Measurements from ENCODE around the gene MTRR. TPM values are rescaled to one million over a fixed set of nuclear protein-coding genes. Genes with fewer than 3 reads are reported as not detected.

The MTRR gene
- total and polyA plus RNA-seq, 2 of the 8 experiments (the other 6 are each of a cell fraction or from before 2014, with no cell fraction given): 36.4 to 53.8 TPM

DNA sequence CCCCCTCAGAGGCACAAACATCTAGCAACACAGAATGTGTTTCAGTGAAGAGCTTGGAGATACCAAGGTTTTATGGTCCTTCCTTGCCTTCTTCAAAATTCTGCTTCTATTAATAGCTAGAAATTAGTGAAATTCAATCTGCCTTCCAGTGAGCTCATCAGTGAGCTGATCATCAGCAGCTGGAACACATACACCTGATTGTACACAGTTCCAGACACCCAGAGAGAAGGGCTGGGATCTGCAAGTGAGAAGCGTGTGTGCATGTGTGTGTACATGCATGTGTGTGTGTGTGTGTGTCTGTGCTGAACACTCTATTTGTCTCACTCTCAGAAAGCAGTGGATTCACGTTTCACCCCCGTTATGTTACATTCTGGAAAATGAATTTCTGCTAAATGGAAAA is 46.5 kb upstream of the MTRR start:
- Histone ChIP-seq H3K79me2 (ENCODE audit: control insufficient read depth in 1 of 2, insufficient read depth in 2 of 2, low read length in 2 of 2) (no peaks in the 10 kb centered on the region), H3K4me2 (ENCODE audit: insufficient read depth in 1 of 2, low read depth in 2 of 2, low read length in 2 of 2) (no peak overlapping the region), H3K36me3 (ENCODE audit: control insufficient read depth in 2 of 4, insufficient read depth in 4 of 4, low read length in 3 of 4) (peaks cover 0 to 39% (median 14%) of the 10 kb centered on the region in 4 experiments; a peak in 5 of 8 replicates), H3K27ac (ENCODE audit: low read depth, low read length) (no peak overlapping the region), H3K18ac (ENCODE audit: extremely low read depth, low read length) (no peak overlapping the region), H3K23ac (ENCODE audit: insufficient read length) (no peak overlapping the region), H3K9ac (replicated peaks in 1 of 4; ENCODE audit: extremely low read depth in 1 of 4, low read depth in 3 of 4, low read length in 3 of 4) (no peak overlapping the region), H3K14ac (ENCODE audit: insufficient read length) (no peak overlapping the region), H3K9me3 (ENCODE audit: insufficient read depth in 2 of 2, low read depth in 1 of 2, low read length in 1 of 2) (no peaks in the 10 kb centered on the region), H4K8ac (ENCODE audit: extremely low read depth, insufficient read depth, low read length) (no peak overlapping the region), H2AK5ac (ENCODE audit: low read depth, low read length) (no peak overlapping the region), H3K56ac (replicated peaks; ENCODE audit: insufficient read length, low read depth, low read length) (no peak overlapping the region), H2BK120ac (replicated peaks; ENCODE audit: low read depth, low read length) (no peak overlapping the region), H3K4ac (replicated peaks; ENCODE audit: insufficient read length, low read depth, low read length) (no peak overlapping the region), H3K4me3 (ENCODE audit: extremely low read depth in 1 of 4, insufficient read depth in 2 of 4, low read depth in 3 of 4, low read length in 4 of 4) (no peak overlapping the region), H2BK12ac (ENCODE audit: low read depth, low read length) (no peak overlapping the region), H2BK15ac (ENCODE audit: low read length) (no peak overlapping the region), H3K23me2 (ENCODE audit: low read depth, low read length) (no peaks in the 10 kb centered on the region), H4K20me1 (replicated peaks in 1 of 2; ENCODE audit: control insufficient read depth in 1 of 2, insufficient read depth in 2 of 2, low read length in 2 of 2) (no peaks in the 10 kb centered on the region), H4K5ac (ENCODE audit: insufficient read length, low read depth, low read length) (no peak overlapping the region), H3K27me3 (replicated peaks in 1 of 4; ENCODE audit: control insufficient read depth in 3 of 4, extremely low read depth in 1 of 4, insufficient read depth in 3 of 4, low read length in 3 of 4) (peaks cover 0 to 2% (median 0%) of the 10 kb centered on the region in 4 experiments; a peak in 1 of 7 replicates), H2AFZ (ENCODE audit: low read length) (no peak overlapping the region), H2BK20ac (ENCODE audit: low read length) (no peak overlapping the region), H3K79me1 (ENCODE audit: low read depth, low read length) (no peaks in the 10 kb centered on the region), H3K4me1 (replicated peaks in 1 of 4; ENCODE audit: control insufficient read depth in 3 of 4, insufficient read depth in 4 of 4, low read length in 3 of 4) (no peaks in the 10 kb centered on the region), H2BK5ac (ENCODE audit: low read depth, low read length) (no peak overlapping the region), H4K91ac (replicated peaks; ENCODE audit: insufficient read length, low read length) (no peak overlapping the region)
- WGBS, 2 experiments (ENCODE audit: extremely low coverage in 1 of 2, insufficient coverage in 1 of 2, insufficient read length in 1 of 2, insufficient replicate concordance in 2 of 2, low coverage in 1 of 2, low lambda C conversion rate in 2 of 2, missing lambda C conversion rate in 1 of 2): 68% methylated on average over 3 of the region's 3 CpGs; no CpG with 5 or more reads in 1 of the 2 experiments
- DNase-seq (ENCODE audit: low read depth in 1 of 2, low spot score in 2 of 2): no peak
- TF ChIP-seq CBX8 (IDR thresholded peaks at IDR 0.05; ENCODE audit: borderline replicate concordance, low read depth, low read length) (no peak), CHD2 (IDR thresholded peaks at IDR 0.05; ENCODE audit: low read length) (no peak), POLR2A (IDR thresholded peaks at IDR 0.05; ENCODE audit: control extremely low read depth in 1 of 2, low read depth in 2 of 2, low read length in 2 of 2) (peak in 1 of 2 experiments; percentile 31; a peak in 1 of 3 replicates)
- FAIRE-seq: no peak
- POLR2A ChIA-PET (ENCODE audit: partially characterized antibody): no interaction called here
- CTCF ChIA-PET (ENCODE audit: partially characterized antibody): interaction anchor here (0.9 to 1.5 kb wide), 4 partner anchors 11 to 1001 kb away, joined by 3 to 5 read pairs (median 4); partner anchors contain the start of gene CFAP90

Measured in H1 (cell line).